ENCODE measurements around the gene ZDHHC14. TPM values are rescaled to one million over a fixed set of nuclear protein-coding genes. Genes with fewer than 3 reads are reported as not detected.
"Not testable (repeated sequence)": the region's sequence is repeated elsewhere in the genome, so short reads cannot be mapped to it uniquely, and the experiment has no call there.

Gene ZDHHC14
- total RNA-seq: 10 to 100 TPM in 2 of 4 donors, 1 to 10 TPM in 2; 6.2 to 20.6 (median 15.1) TPM

GRCh38 chr6:157380779-157381561 lies at the start of gene ZDHHC14:
Gene ZDHHC14 (plus strand): TSS chr6:157381190.
- Histone ChIP-seq H3K9me3 (no peaks in the 10 kb centered on the region), H3K27ac (peak within 1 kb of the TSS; percentile 75 to 94 (median 91)), H3K36me3 (no peaks in the 10 kb centered on the region), H3K4me1 (peaks cover 0 to 13% of the 10 kb centered on the region in 2 donors), H3K27me3 (no peaks in the 10 kb centered on the region), H3K4me3 (replicated peaks in 1 of 3) (peak within 1 kb of the TSS; percentile 88 to 100 (median 96))
- TF ChIP-seq CTCF (IDR thresholded peaks at IDR 0.05) (no peak), POLR2A (IDR thresholded peaks at IDR 0.05) (peak in 1 of 2 donors; percentile 90)
- WGBS, 2 donors: 0 to 1% methylated on average over 15 to 53 of the region's 106 CpGs
- peak; percentile 90 to 93 for DNase-seq
- intact Hi-C loops (cut with DNase I): loop anchor here (10.0 kb wide), 1 partner anchor 214 kb away; no protein-coding TSS in a partner anchor

GRCh38 chr6:157332813-157333212 lies 48.2 kb upstream of the ZDHHC14 start:
- TF ChIP-seq POLR2A (IDR thresholded peaks at IDR 0.05): no peak
- TF ChIP-seq CTCF (IDR thresholded peaks at IDR 0.05): no peak
- Histone ChIP-seq H3K36me3 (no peaks in the 10 kb centered on the region), H3K27me3 (no peaks in the 10 kb centered on the region), H3K4me3 (replicated peaks in 1 of 3) (no peak overlapping the region), H3K27ac (no peak overlapping the region), H3K9me3 (no peaks in the 10 kb centered on the region), H3K4me1 (no peaks in the 10 kb centered on the region)
- 84 to 85% methylated on average over 6 of the region's 7 CpGs for WGBS, 2 donors
- intact Hi-C loops (cut with DNase I): no loop called here
- DNase-seq: no peak

GRCh38 chr6:157333537-157333936 lies 47.5 kb upstream of the ZDHHC14 start:
- no peaks in the 10 kb centered on the region for H3K4me1 ChIP-seq
- no peaks in the 10 kb centered on the region for H3K9me3 ChIP-seq
- H3K4me3 ChIP-seq (replicated peaks in 1 of 3): no peak overlapping the region
- intact Hi-C loops (cut with DNase I): no loop called here
- 81 to 83% methylated on average over 4 of the region's 4 CpGs for WGBS, 2 donors
- H3K36me3 ChIP-seq: no peaks in the 10 kb centered on the region
- no peak for DNase-seq
- H3K27ac ChIP-seq: no peak overlapping the region
- TF ChIP-seq CTCF (IDR thresholded peaks at IDR 0.05): no peak
- TF ChIP-seq POLR2A (IDR thresholded peaks at IDR 0.05): no peak
- no peaks in the 10 kb centered on the region for H3K27me3 ChIP-seq

- WGBS, 2 donors: 79 to 89% methylated on average over 3 of the region's 3 CpGs
- no peaks in the 10 kb centered on the region for H3K36me3 ChIP-seq
- no peak overlapping the region for H3K4me3 ChIP-seq (replicated peaks in 1 of 3)
- intact Hi-C loops (cut with DNase I): no loop called here
- no peak overlapping the region for H3K27ac ChIP-seq
- no peaks in the 10 kb centered on the region for H3K27me3 ChIP-seq
- no peaks in the 10 kb centered on the region for H3K9me3 ChIP-seq
- TF ChIP-seq CTCF (IDR thresholded peaks at IDR 0.05) (no peak), POLR2A (IDR thresholded peaks at IDR 0.05) (no peak)
- no peak for DNase-seq
- no peaks in the 10 kb centered on the region for H3K4me1 ChIP-seq
These were observed 47.0 kb upstream of the ZDHHC14 start for GRCh38 chr6:157333956-157334355.

GRCh38 chr6:157335829-157336228 lies 45.2 kb upstream of the ZDHHC14 start:
- Histone ChIP-seq H3K27me3 (no peaks in the 10 kb centered on the region), H3K9me3 (no peaks in the 10 kb centered on the region), H3K27ac (no peak overlapping the region), H3K36me3 (no peaks in the 10 kb centered on the region), H3K4me3 (replicated peaks in 1 of 3) (no peak overlapping the region), H3K4me1 (no peaks in the 10 kb centered on the region)
- WGBS, 2 donors: 67 to 69% methylated on average over 6 of the region's 6 CpGs
- intact Hi-C loops (cut with DNase I): no loop called here
- DNase-seq: no peak
- TF ChIP-seq POLR2A (IDR thresholded peaks at IDR 0.05) (no peak), CTCF (IDR thresholded peaks at IDR 0.05) (no peak)

- H3K9me3 ChIP-seq; H3K36me3 ChIP-seq; H3K27me3 ChIP-seq; H3K4me1 ChIP-seq; DNase-seq; H3K27ac ChIP-seq; intact Hi-C loops (cut with DNase I); H3K4me3 ChIP-seq (replicated peaks in 1 of 3): not testable (repeated sequence)
- 72 to 77% methylated on average over 3 of the region's 3 CpGs for WGBS, 2 donors
These were observed 43.7 kb upstream of the ZDHHC14 start for GRCh38 chr6:157337276-157337675.

Measured in thyroid gland (tissue), 4 donors.